A549 (cell line): ENCODE measurements around the gene GRIP2.
A peak's percentile ranks its signal among the peaks of the same experiment; 100 is the strongest.

Experiments used
- CHD2 ChIP-seq: fragments of 150-350 bp; IDR thresholded peaks from 2 replicates; pipeline ENCODE4 v1.6.1; 2014; ENCODE audit warnings: low read length; ENCODE audit not compliant: partially characterized antibody
- MYC ChIP-seq: IDR thresholded peaks from 2 replicates; pipeline ENCODE4 v1.6.1; 2012; ENCODE audit warnings: mild to moderate bottlenecking, inconsistent platforms, low read length, improper control_type of control experiment, borderline replicate concordance
- POLR2A ChIP-seq: IDR thresholded peaks from 2 replicates; pipeline ENCODE4 v1.6.1; 2012; ENCODE audit warnings: mild to moderate bottlenecking, low read length
- TFCP2L1 ChIP-seq: fragments of 250-450 bp; sonication (Bioruptor Pico); IDR thresholded peaks from 2 replicates; pipeline ENCODE4 v1.5.0; 2021; ENCODE audit warnings: mild to moderate bottlenecking
- ZFP36 ChIP-seq: fragments of 450-650 bp; IDR thresholded peaks from 2 replicates; pipeline ENCODE4 v1.6.1; 2014; ENCODE audit warnings: borderline replicate concordance; ENCODE audit not compliant: partially characterized antibody
- TF ChIP-seq, protein P1 (sequence below): fragments of >200 bp; sonication (Bioruptor Twin); formaldehyde crosslinking; IDR thresholded peaks from 3 replicates; pipeline ENCODE4 v1.5.1; 2016

DNA sequence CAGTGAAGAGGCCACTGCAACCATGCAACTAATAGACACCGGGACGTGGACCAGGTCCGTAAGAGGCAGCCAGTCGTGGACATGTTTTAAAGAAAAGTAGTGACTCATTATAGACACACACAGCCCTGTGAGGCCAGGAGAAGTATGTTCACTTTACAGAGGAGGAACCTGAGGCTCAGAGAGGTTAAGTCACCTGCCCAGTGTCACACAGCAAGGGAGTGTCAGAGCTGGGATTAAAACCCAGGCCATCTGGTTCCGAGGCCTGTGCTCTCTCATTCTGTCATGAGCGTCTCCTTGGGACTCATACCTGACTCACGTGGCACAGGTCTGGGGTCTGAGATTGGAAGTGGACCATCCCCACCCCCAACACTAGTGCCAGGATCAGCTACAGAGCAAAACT is 28.1 kb upstream of the GRIP2 start:
- TF ChIP-seq TFCP2L1 (CRISPR knock-in tag) (no peak), POLR2A (no peak), ZFP36 (peak; percentile 77), MYC (no peak), CHD2 (no peak)
- TF ChIP-seq, protein P1, sequence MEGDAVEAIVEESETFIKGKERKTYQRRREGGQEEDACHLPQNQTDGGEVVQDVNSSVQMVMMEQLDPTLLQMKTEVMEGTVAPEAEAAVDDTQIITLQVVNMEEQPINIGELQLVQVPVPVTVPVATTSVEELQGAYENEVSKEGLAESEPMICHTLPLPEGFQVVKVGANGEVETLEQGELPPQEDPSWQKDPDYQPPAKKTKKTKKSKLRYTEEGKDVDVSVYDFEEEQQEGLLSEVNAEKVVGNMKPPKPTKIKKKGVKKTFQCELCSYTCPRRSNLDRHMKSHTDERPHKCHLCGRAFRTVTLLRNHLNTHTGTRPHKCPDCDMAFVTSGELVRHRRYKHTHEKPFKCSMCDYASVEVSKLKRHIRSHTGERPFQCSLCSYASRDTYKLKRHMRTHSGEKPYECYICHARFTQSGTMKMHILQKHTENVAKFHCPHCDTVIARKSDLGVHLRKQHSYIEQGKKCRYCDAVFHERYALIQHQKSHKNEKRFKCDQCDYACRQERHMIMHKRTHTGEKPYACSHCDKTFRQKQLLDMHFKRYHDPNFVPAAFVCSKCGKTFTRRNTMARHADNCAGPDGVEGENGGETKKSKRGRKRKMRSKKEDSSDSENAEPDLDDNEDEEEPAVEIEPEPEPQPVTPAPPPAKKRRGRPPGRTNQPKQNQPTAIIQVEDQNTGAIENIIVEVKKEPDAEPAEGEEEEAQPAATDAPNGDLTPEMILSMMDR: no peak
